HFF-Myc (cell line): ENCODE data around the gene RPL37.

ENCODE experiments used
- DNase-seq: peaks from one replicate; pipeline ENCODE4 v3.0.0-alpha.2; 2011; ENCODE audit warnings: low read depth; ENCODE audit errors: extremely low read depth
- H3K4me3 ChIP-seq: replicated peaks from 2 replicates; pipeline ENCODE4 v1.5.1; 2011; ENCODE audit warnings: low read depth, mild to moderate bottlenecking, control low read depth, low read length
- CTCF ChIP-seq: IDR thresholded peaks from 2 replicates; pipeline ENCODE4 v1.5.1; 2012; ENCODE audit warnings: mild to moderate bottlenecking, low read depth, low read length, control low read depth; ENCODE audit errors: missing control alignments

The RPL37 gene

GRCh38 chr5:40834391-40834848 is 602 bp downstream of the RPL37 start:
- H3K4me3 ChIP-seq, result peak overlapping the region; percentile 100
- no peak for TF ChIP-seq CTCF
- no peak for DNase-seq

GRCh38 chr5:40833712-40834229 is 1.3 kb downstream of the RPL37 start:
- TF ChIP-seq CTCF, result no peak
- peak overlapping the region; percentile 100 for H3K4me3 ChIP-seq
- DNase-seq, result no peak

- no peak for TF ChIP-seq CTCF
- peak overlapping the region; percentile 100 for H3K4me3 ChIP-seq
- no peak for DNase-seq
These were observed 2.7 kb downstream of the RPL37 start for GRCh38 chr5:40832345-40832744.

GRCh38 chr5:40831346-40832210 is 3.4 kb downstream of the RPL37 start:
- peak overlapping the region; percentile 100 for H3K4me3 ChIP-seq
- TF ChIP-seq CTCF, result no peak
- DNase-seq, result no peak

GRCh38 chr5:40829748-40830533 is 5.1 kb downstream of the RPL37 start:
- no peak for TF ChIP-seq CTCF
- DNase-seq, result no peak
- no peak overlapping the region for H3K4me3 ChIP-seq

- no peak for TF ChIP-seq CTCF
- H3K4me3 ChIP-seq, result no peak overlapping the region
- DNase-seq, result no peak
These were observed 6.0 kb downstream of the RPL37 start for GRCh38 chr5:40828690-40829661.
